HG03066 (cell line): ENCODE measurements around the gene SGF29.
"Not testable (repeated sequence)": the region's sequence is repeated elsewhere in the genome, so short reads cannot be mapped to it uniquely, and the experiment has no call there.

Experiments used
- ATAC-seq: cut with Tn5 transposase; IDR thresholded peaks from one replicate; pipeline ENCODE4 v1.9.1; 2021; ENCODE audit warnings: low read depth; ENCODE audit not compliant: unreplicated experiment

Gene SGF29

DNA sequence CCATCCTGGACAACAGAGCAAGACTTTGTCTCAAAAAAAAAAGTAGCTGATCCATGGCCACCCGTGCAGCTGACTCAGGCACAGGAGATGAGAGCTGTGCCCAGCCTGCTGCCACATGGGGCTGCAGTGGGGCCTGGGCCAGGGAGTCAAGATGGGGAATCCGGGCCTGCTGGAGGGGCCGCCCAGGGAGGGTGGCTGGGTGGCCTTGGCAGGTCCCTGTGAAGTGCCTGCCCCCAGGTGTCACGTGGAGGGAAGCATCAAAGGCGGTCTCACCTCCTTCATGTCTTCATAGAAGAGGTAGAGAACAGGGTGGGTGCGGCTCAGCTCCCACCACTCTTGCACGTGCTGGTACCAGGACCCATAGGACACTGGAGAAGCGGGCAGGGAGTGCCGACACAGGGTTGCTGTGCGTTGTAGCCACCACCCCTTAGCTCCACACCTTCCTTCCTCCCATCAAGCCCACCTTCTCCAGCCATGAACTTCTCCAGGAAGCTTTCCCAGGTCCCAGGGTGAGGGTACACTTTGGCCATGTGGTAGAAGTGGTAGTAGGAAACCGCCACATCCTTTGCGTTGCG lies 39.3 kb downstream of the SGF29 start:
- ATAC-seq, result no peak

GRCh38 chr16:28595451-28595850 lies 41.7 kb downstream of the SGF29 start:
- not testable (repeated sequence) for ATAC-seq

- no peak for ATAC-seq
Observed at GRCh38 chr16:28596115-28596630, 42.5 kb downstream of the SGF29 start.

DNA sequence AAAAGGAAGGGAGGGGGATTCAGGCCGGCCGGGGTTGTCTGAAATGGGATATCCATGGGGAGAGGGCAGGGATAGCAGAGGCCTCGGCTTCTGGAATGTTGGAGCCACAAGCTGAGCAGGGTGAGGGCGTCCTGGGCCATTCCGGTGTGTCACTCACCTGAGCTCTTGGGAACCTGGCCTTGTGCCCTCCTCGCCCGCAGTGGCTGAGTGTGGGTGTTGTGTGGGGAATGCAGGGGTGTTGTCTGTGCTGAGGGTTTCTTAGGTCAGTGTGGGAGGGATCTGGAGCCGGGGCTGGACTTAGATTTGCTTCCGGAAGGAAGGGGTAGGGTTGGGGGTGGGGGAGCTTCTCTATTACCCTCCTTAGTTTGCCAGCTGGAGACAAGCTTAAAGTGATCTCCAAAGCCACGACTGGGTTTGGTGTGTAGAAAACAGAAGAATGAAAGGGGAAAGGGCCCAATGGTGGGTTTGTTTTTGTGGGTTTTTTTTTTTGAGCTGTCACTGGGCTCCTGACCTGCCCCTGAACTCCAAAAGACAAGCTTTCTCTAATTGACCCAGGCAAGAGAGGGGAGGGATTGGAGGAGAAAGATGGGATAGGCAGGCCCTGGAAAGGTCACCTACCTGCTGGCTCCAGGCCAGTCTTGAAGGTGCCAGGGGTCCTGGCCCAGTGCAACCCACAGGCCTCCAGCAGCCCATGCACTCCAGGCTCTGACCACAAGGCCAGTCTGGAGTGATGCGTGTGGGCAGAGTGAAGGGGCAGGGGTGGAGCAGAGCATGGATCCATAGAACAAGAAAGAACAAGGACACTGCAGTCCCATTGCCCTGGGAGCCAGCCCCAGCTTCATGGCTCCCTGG lies 43.3 kb downstream of the SGF29 start, which contains the start of gene SULT1A2:
TSS of gene SULT1A2 (minus strand) at position 211 of the 852 bp plus-strand sequence. CDS start 1,120 bp downstream, outside the sequence.
- no peak for ATAC-seq

DNA sequence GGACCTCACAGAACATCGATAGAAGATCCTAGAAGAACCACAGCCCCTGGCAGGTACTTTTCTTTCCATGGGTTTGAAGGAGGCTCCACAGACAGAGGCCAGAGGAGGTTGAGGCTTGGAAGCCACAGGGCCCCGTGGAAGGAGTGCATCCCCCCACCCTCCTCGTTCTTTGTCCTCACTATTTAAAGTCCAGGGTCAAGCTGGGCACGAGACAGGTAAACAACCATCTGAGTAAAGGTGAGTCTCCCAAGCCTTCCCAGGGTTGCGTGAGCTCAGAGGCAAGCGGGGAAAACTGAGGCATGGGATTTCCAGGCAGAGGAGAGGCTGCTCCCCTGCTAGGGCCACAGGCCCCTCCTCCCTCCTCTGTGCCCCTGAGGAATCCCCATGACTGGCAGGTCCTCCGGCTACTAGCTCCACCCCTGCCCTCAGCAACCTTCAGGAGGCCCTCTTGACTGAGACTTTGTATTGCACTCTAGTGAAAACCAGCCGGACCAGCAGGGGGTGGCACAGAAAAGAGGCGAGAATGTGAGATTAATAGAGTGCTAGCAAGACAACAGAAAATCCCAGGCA lies 44.1 kb downstream of the SGF29 start:
- ATAC-seq, result no peak

- not testable (repeated sequence) for ATAC-seq
Observed at GRCh38 chr16:28599377-28600285, 45.9 kb downstream of the SGF29 start.

GRCh38 chr16:28600965-28601364 lies 47.2 kb downstream of the SGF29 start:
- not testable (repeated sequence) for ATAC-seq

DNA sequence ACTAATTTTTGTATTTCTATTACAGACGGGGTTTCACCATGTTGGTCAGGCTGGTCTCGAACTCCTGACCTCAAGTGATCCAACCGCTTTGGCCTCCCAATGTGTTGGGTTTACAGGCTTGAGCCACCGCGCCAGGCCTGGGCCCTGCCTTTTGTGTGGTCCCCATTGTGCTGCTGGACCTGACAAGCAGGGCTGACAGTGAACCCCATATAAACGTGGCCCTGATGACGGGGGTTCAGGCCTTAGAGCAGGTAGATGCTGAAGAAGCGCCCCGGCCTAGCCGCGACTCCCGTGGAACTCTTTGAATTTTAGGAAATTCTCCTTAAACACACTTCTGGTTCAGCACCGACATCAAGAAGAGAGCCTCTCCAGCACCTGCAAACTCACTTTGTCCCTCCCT lies 47.9 kb downstream of the SGF29 start:
- ATAC-seq, result not testable (repeated sequence)

DNA sequence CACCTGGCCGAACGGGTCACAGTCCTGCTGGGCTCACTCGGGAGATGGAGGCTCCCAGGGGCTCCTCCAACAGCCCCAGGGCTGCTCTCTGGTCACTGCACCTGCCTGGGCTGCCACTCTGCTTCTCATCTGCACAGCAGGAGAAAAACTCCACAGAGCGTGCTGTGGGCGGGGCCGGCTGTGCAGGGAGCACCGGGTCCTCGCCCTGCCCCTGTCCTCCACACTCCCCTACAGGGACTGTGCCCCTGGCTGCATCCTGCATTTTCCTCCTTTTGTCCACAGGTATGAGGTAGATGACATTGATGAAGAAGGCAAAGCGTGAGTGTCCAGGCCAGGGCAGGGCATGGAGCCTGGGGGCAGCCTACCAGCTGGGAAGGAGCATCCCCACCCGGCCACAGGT lies 48.3 kb downstream of the SGF29 start:
- ATAC-seq, result not testable (repeated sequence)

DNA sequence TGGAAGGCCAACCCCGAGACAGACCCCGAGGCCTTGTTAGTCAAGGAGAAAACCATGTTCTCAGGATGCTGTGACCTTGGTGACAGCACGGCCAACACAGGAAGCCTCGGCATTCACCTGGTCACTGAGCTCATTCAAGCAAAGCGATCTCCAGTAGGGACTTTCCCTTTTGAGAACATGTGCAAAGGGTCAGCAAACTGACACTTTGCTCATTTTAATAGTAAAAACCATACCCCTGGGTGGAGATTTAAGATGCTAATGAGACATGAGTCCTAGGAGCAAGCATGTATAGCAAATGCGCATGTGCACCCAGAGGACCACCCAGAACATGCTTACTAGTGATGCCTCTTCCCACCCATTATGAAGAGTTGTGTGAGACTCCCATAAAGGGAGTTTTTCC lies 48.8 kb downstream of the SGF29 start:
- ATAC-seq, result no peak

- no peak for ATAC-seq
Observed at GRCh38 chr16:28603381-28604185, 49.9 kb downstream of the SGF29 start.

DNA sequence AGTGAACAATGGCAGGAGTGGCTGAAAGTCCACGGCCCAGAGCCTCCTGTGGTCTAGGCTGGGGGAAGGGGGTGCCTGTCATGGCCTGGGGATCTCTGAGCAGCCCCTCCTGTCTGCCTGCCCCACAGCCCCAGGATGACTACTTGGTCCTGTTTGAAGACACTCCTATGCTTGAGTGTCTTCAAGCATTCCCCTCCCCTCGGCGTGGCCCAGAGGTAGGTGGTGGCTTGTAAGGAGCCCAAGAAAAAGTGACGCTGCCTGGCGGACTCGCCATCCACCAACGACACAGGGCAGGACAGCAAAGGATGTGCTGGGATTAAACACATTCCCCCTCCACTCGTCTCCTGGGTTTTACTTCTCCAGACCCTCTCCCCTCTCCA lies 50.5 kb downstream of the SGF29 start:
- ATAC-seq, result no peak

- no peak for ATAC-seq
Observed at GRCh38 chr16:28606291-28607115, 52.8 kb downstream of the SGF29 start.

- no peak for ATAC-seq
Observed at GRCh38 chr16:28607116-28607623, 53.5 kb downstream of the SGF29 start.

- ATAC-seq, result not testable (repeated sequence)
Observed at GRCh38 chr16:28607681-28608495, 54.2 kb downstream of the SGF29 start.

GRCh38 chr16:28608496-28608808 lies 54.7 kb downstream of the SGF29 start:
- not testable (repeated sequence) for ATAC-seq

- not testable (repeated sequence) for ATAC-seq
Observed at GRCh38 chr16:28608867-28609596, 55.3 kb downstream of the SGF29 start.
